SK-N-SH treated with all-trans-retinoic acid at 6 μM for 48 hours (cell line): ENCODE measurements around the gene NECTIN4.
"Not testable (repeated sequence)": the region's sequence is repeated elsewhere in the genome, so short reads cannot be mapped to it uniquely, and the experiment has no call there.

Experiments
- ARNTL ChIP-seq: fragments of 450-650 bp; formaldehyde crosslinking; IDR thresholded peaks from 2 replicates; pipeline ENCODE4 v1.5.0; 2020; ENCODE audit warnings: low read depth, mild to moderate bottlenecking, moderate library complexity, borderline replicate concordance
- CREB5 ChIP-seq: fragments of 250-450 bp; sonication (Bioruptor Pico); IDR thresholded peaks from 2 replicates; pipeline ENCODE4 v1.5.1; 2020; ENCODE audit warnings: low read depth, mild to moderate bottlenecking, moderate library complexity
- ESRRG ChIP-seq: fragments of 250-450 bp; sonication (Bioruptor Pico); IDR thresholded peaks from 2 replicates; pipeline ENCODE4 v1.6.1; 2021; ENCODE audit warnings: mild to moderate bottlenecking
- GLIS3 ChIP-seq: fragments of 250-450 bp; sonication (Bioruptor Pico); IDR thresholded peaks from 2 replicates; pipeline ENCODE4 v1.5.0; 2020; ENCODE audit warnings: mild to moderate bottlenecking, moderate library complexity
- ISL1 ChIP-seq: fragments of 250-450 bp; sonication (Bioruptor Pico); IDR thresholded peaks from 2 replicates; pipeline ENCODE4 v2.1.2; 2022; ENCODE audit warnings: mild to moderate bottlenecking, moderate library complexity
- PATZ1 ChIP-seq: fragments of 250-450 bp; sonication (Bioruptor Pico); IDR thresholded peaks from 2 replicates; pipeline ENCODE4 v1.8.0; 2020; ENCODE audit warnings: mild to moderate bottlenecking, moderate library complexity, borderline replicate concordance
- POU6F1 ChIP-seq: fragments of 250-450 bp; sonication (Bioruptor Pico); IDR thresholded peaks from 2 replicates; pipeline ENCODE4 v1.8.0; 2021; ENCODE audit warnings: low read depth, mild to moderate bottlenecking, moderate library complexity, borderline replicate concordance
- TCF4 ChIP-seq: fragments of 250-450 bp; sonication (Bioruptor Pico); IDR thresholded peaks from 2 replicates; pipeline ENCODE4 v1.8.0; 2021; ENCODE audit warnings: mild to moderate bottlenecking, moderate library complexity, borderline replicate concordance
- TSHZ2 ChIP-seq: fragments of 250-450 bp; sonication (Bioruptor Pico); IDR thresholded peaks from 2 replicates; pipeline ENCODE4 v1.5.0; 2020; ENCODE audit warnings: mild to moderate bottlenecking, moderate library complexity
- ZFP3 ChIP-seq: fragments of 250-450 bp; sonication (Bioruptor Pico); IDR thresholded peaks from 2 replicates; pipeline ENCODE4 v1.5.0; 2020; ENCODE audit warnings: mild to moderate bottlenecking, moderate library complexity
- ZFP30 ChIP-seq: fragments of 450-650 bp; formaldehyde crosslinking; IDR thresholded peaks from 2 replicates; pipeline ENCODE4 v1.5.0; 2022; ENCODE audit warnings: mild to moderate bottlenecking, moderate library complexity
- ZNF565 ChIP-seq: fragments of 450-650 bp; formaldehyde crosslinking; conservative IDR thresholded peaks from 2 replicates; pipeline ENCODE4 v1.5.0; 2020; ENCODE audit warnings: low read depth, mild to moderate bottlenecking, moderate library complexity
- ZNF8 ChIP-seq: fragments of 450-650 bp; formaldehyde crosslinking; IDR thresholded peaks from 2 replicates; pipeline ENCODE4 v1.5.0; 2020; ENCODE audit warnings: mild to moderate bottlenecking, moderate library complexity

GRCh38 chr1:161029466-161029865 lies 59.9 kb downstream of the NECTIN4 start:
- not testable (repeated sequence) for TF ChIP-seq ZFP30; CREB5; PATZ1; GLIS3 (CRISPR knock-in tag); ESRRG; ZNF8 (CRISPR knock-in tag); ZNF565 (CRISPR knock-in tag); TCF4 (CRISPR knock-in tag); TSHZ2 (CRISPR knock-in tag); ZFP3 (CRISPR knock-in tag); ISL1 (CRISPR knock-in tag); POU6F1; ARNTL (CRISPR knock-in tag)
